GM12873 (cell line): ENCODE measurements around the gene UGT1A10.

Source experiments
- TF ChIP-seq, protein P1 (sequence below): IDR thresholded peaks from 2 replicates; pipeline ENCODE4 v1.5.1; 2012; ENCODE audit warnings: low read depth, mild to moderate bottlenecking, moderate library complexity, low read length, control low read depth; ENCODE audit not compliant: insufficient read depth; ENCODE audit errors: missing control alignments

UGT1A10 gene

DNA sequence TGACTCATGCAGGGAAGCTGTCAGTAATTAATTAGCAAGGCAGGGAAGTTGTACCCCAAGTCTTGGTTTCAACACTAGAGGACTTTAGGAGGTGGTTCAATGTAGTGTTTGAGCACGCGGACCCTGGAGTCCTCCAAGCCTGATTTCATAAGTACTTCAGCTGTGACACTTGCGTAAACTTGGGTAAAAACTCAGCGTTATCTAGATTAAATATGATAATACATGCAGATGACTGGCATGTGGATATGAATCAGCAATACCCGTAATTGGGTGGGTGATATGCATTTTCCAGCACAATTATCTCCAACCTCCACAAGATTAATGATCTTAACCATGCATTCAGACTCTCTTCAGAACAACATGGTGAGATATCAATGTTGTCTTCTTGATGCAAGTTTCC is 50.7 kb downstream of the UGT1A10 start:
- TF ChIP-seq, protein P1, sequence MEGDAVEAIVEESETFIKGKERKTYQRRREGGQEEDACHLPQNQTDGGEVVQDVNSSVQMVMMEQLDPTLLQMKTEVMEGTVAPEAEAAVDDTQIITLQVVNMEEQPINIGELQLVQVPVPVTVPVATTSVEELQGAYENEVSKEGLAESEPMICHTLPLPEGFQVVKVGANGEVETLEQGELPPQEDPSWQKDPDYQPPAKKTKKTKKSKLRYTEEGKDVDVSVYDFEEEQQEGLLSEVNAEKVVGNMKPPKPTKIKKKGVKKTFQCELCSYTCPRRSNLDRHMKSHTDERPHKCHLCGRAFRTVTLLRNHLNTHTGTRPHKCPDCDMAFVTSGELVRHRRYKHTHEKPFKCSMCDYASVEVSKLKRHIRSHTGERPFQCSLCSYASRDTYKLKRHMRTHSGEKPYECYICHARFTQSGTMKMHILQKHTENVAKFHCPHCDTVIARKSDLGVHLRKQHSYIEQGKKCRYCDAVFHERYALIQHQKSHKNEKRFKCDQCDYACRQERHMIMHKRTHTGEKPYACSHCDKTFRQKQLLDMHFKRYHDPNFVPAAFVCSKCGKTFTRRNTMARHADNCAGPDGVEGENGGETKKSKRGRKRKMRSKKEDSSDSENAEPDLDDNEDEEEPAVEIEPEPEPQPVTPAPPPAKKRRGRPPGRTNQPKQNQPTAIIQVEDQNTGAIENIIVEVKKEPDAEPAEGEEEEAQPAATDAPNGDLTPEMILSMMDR = no peak

DNA sequence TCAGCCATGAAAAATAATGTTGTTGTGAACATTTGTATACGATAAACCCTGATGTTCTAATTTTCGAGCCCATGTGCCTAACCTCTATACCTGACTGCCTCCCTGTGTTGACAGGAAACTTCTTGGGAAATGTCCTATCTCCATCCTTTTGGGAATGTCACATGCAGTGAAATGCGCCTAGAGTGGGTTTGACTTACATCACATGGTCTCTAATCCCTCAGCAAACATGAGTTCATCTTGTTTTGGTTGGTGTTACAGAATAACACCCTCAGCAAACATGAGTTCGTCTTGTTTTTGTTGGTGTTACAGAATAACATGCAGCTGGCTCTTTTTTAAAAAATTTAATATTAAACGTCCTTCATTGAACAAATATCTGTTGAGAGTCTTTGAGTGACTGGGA is 52.1 kb downstream of the UGT1A10 start:
- TF ChIP-seq, protein P1 = no peak

DNA sequence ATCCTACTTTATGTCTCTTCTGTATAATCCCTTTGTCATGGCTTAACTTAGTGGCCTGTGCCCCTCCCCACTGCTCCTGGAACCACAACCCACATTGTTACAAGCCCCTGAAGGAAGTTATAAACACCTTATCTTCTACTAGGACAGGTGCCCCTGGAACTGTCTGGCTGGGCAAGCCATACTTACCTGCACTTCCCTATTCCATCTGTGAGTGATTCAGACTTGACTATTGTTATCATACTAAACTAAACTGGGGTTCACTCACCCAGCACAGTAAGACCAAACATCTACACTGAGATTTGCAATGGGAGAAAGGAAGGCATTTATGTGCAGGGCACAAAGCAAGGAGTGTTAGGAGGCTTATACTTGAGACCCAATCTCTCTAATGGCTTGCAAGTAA is 52.8 kb downstream of the UGT1A10 start:
- TF ChIP-seq, protein P1 = no peak

DNA sequence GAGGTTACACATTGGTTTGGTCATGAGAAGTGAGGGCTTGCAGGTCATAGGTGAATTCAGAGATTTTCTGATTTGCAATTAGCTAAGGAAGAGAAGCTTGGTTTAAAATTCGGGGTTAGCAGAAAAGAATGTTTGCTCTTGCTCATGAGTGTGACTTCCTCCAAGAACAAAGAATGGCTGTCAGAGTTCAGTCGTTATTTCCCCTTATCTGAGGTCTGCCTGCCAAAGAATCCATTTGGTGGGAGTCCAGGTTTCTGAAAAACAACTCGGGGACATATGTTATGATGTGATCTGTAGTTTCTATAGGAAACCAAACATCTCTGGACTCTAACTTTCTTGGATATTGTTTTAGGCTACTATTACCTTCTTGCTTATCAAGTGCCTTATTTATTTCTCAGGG is 53.3 kb downstream of the UGT1A10 start:
- TF ChIP-seq, protein P1 = no peak

DNA sequence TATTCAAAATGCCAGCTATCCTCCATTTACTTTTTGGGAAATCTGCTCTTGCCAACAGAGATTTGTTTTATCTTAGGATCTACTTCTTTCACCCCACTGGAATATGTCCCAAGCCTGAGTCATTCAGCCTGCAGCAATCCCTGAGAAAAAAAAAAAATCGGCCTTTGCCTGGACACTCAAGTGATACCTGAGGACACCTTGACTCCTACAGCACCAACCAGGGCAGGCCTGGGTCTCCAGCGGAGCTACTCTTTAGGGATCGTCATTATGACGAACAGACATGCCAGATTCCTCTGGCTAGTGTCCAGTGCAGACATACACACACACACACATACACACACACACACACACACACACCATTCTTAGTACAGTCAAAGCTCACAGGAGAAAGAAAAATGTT is 54.2 kb downstream of the UGT1A10 start:
- TF ChIP-seq, protein P1 = no peak

DNA sequence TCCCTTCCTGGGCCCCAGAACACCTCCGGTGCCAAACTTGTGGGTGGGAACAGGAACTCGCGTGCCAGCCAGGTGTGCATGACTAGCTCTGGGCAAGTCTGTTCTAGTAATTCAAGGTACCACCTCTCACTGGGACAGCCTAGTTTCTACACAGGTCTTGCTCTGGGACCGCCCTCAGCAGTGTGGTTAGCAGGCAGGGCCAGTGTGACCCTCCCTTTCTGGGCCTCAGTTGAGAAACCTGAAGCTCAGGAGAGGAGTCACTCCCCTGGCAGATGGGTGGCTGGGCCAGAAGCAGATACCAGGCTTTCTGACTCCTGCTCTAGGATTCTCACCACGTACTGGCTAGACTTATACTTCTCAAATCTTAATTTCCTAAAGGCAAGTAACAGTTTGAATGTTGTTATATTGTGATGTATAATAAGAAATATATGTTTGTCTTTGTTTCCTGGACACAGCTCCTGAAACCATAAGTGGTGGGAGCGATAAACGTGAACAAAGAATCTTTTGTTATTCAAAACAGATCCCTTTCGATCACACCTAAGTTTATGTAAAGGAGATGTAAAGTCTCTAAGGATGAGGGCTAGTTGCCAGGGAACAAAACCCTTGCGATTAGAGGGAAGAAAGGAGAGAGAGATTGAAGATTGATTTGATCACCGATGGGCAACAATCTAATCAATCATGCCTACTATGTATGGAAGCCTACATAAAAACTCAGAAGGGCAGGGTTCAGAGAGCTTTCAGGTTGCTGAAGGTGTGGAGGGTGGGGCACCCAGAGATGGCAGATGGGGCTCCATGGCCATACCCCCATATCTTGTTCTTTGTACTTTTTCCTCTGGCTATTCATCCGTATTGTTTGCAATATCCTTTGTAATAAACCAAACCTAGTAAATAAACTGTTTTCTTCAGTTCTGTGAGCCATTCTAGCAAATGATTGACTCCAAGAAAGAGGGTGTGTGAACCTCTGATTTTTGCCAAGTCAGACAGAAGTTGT is 55.5 kb downstream of the UGT1A10 start:
- TF ChIP-seq, protein P1 = no peak

DNA sequence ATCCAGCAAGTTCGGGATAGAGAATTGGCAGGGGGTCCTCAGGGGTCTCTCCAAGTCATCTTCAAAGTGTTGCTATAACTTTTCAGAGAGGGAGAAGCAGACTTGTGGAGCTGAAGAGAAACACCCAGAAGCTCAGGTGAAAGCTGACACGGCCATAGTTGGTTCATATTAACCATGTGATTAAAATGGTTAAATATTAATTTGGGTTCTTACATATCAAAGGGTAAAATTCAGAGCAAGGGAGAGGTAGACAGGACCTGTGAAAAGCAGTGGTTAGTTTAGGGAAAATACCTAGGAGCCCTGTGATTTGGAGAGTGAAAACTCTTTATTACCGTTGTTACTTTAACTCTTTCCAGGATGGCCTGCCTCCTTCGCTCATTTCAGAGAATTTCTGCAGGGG is 56.4 kb downstream of the UGT1A10 start, which contains the start of gene UGT1A6:
Gene UGT1A6 (plus strand): TSS at position 243 of the 400 bp plus-strand sequence. CDS start 115 bp downstream, at position 358.
- TF ChIP-seq, protein P1 = no peak
